ENCODE measurements around the gene VEPH1. TPM values are rescaled to one million over a fixed set of nuclear protein-coding genes. Genes with fewer than 3 reads are reported as not detected.

Gene VEPH1
- total RNA-seq, 4 donors from 2014 or later: 0.07 TPM; not detected in 3

DNA sequence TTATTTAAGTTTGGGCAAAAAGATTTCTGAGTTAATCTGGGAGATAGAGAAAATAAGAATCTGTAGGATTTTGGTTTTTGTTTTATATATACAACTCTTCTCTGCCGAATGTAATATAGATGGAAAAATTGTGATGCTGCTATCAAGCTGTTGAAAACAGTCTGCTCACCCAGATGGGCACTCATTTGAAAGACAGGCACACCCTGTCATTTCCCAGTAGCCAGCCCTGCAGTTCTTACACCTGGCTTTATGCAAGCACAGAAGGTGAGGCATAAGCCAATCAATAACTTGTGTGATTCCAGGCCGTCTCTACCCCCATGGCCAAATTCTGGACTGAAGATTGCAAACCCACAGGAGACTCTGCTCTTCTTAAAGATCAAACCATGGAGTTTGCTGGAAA, 93.7 kb downstream of the VEPH1 start:
- H3K4me3 ChIP-seq: no peak overlapping the region
- DNase-seq (no peak), ATAC-seq (no peak)
- in situ Hi-C loops (cut with MboI; ENCODE audit: low sequenced_read_pairs in 4 of 4): no loop called here
- H3K27ac ChIP-seq: no peak overlapping the region
- intact Hi-C loops (cut with DNase I; ENCODE audit: low total_unique reads): no loop called here
- H3K4me1 ChIP-seq: peaks cover 0 to 4% of the 10 kb centered on the region in 2 donors
- H3K36me3 ChIP-seq: no peaks in the 10 kb centered on the region
- H3K27me3 ChIP-seq: no peaks in the 10 kb centered on the region
- no peaks in the 10 kb centered on the region for H3K9me3 ChIP-seq
- TF ChIP-seq, protein P1, sequence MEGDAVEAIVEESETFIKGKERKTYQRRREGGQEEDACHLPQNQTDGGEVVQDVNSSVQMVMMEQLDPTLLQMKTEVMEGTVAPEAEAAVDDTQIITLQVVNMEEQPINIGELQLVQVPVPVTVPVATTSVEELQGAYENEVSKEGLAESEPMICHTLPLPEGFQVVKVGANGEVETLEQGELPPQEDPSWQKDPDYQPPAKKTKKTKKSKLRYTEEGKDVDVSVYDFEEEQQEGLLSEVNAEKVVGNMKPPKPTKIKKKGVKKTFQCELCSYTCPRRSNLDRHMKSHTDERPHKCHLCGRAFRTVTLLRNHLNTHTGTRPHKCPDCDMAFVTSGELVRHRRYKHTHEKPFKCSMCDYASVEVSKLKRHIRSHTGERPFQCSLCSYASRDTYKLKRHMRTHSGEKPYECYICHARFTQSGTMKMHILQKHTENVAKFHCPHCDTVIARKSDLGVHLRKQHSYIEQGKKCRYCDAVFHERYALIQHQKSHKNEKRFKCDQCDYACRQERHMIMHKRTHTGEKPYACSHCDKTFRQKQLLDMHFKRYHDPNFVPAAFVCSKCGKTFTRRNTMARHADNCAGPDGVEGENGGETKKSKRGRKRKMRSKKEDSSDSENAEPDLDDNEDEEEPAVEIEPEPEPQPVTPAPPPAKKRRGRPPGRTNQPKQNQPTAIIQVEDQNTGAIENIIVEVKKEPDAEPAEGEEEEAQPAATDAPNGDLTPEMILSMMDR (IDR thresholded peaks at IDR 0.05 in 4 of 5, conservative IDR thresholded peaks at IDR 0.05 in 1 of 5): no peak
- no peak for TF ChIP-seq POLR2A (IDR thresholded peaks at IDR 0.05)

DNA sequence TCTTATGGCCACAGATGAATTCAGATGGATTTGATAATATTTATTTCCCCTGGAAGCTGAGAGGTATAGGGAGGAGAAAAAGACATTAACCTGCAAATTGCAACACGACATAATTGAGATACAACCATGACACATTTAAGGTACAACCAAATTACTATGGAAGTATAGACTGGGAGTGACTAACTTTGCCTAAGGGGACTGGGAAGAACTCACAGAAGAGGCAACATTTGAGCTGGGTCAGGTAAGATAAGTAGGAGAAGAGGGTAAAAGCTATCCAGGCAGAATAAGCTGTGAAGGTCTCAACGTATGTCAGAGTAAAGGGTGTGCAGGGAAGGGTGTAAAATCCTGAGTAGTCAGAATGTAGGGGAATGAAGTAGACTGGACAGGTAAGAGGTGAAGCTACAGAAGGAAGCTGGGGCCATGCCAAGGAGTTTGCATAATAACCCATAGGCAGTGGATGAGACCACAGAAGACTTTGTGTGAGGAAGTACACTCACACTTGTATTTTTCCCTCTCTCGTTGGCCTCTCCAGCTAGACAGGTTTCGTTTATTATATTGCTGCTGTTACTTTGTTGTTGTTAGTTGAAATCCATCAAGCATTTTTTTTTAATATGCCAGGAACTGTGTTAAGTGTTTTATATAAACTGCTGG, 94.6 kb downstream of the VEPH1 start:
- Histone ChIP-seq H3K36me3 (no peaks in the 10 kb centered on the region), H3K4me1 (peaks cover 0 to 4% of the 10 kb centered on the region in 2 donors), H3K27me3 (no peaks in the 10 kb centered on the region), H3K27ac (no peak overlapping the region), H3K9me3 (no peaks in the 10 kb centered on the region), H3K4me3 (no peak overlapping the region)
- no peak for TF ChIP-seq POLR2A (IDR thresholded peaks at IDR 0.05)
- TF ChIP-seq, protein P1 (IDR thresholded peaks at IDR 0.05 in 4 of 5, conservative IDR thresholded peaks at IDR 0.05 in 1 of 5): no peak
- DNase-seq: no peak
- no peak for ATAC-seq
- in situ Hi-C loops (cut with MboI; ENCODE audit: low sequenced_read_pairs in 4 of 4): no loop called here
- intact Hi-C loops (cut with DNase I; ENCODE audit: low total_unique reads): no loop called here

DNA sequence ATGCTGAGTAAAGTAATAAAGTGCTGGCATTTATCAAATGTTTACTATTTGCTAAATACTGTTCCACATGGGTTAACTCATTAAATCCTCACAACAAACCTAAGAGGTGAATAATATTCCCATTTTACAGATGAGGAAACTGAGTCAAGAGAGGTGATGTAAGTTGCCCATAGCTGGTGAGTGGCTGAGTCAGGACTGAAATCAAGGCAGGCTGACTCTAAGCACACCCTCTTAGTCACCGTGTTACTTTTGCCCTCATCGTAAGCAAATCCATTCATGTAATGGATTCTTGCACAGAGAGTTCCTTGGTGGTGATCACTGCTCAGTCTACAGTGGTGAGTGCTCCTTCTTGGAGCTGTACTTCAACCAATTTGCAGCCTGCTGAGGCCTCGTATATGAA, 95.4 kb downstream of the VEPH1 start:
- Histone ChIP-seq H3K27ac (no peak overlapping the region), H3K4me3 (no peak overlapping the region), H3K9me3 (no peaks in the 10 kb centered on the region), H3K4me1 (peaks cover 0 to 4% of the 10 kb centered on the region in 2 donors), H3K36me3 (no peaks in the 10 kb centered on the region), H3K27me3 (no peaks in the 10 kb centered on the region)
- ATAC-seq: no peak
- TF ChIP-seq, protein P1 (IDR thresholded peaks at IDR 0.05 in 4 of 5, conservative IDR thresholded peaks at IDR 0.05 in 1 of 5): no peak
- TF ChIP-seq POLR2A (IDR thresholded peaks at IDR 0.05): no peak
- intact Hi-C loops (cut with DNase I; ENCODE audit: low total_unique reads): no loop called here
- DNase-seq: no peak
- in situ Hi-C loops (cut with MboI; ENCODE audit: low sequenced_read_pairs in 4 of 4): no loop called here

DNA sequence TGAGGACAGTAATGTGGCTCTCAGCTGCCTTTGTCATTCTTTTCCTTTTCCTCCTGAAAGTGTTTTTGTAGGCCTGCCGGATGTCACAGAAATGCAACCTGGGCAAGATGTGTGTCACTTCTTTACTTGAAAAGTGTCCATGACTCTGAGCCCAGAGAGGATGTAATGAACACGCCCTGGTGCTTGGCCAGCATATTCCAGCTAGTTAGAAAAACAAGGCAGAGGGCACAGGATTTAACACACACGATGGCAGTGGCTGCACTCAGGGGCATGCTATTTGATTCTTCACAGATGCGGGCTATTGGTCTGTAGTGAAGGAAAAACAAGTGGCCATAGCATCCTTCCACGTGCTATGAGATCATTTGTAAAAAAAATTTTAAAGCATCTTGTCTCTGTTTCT, 96.8 kb downstream of the VEPH1 start:
- Histone ChIP-seq H3K36me3 (no peaks in the 10 kb centered on the region), H3K9me3 (no peaks in the 10 kb centered on the region), H3K4me1 (peaks cover 0 to 4% of the 10 kb centered on the region in 2 donors), H3K27me3 (no peaks in the 10 kb centered on the region), H3K27ac (no peak overlapping the region), H3K4me3 (no peak overlapping the region)
- ATAC-seq (no peak), DNase-seq (no peak)
- TF ChIP-seq, protein P1 (IDR thresholded peaks at IDR 0.05 in 4 of 5, conservative IDR thresholded peaks at IDR 0.05 in 1 of 5): no peak
- TF ChIP-seq POLR2A (IDR thresholded peaks at IDR 0.05): no peak
- in situ Hi-C loops (cut with MboI; ENCODE audit: low sequenced_read_pairs in 4 of 4) (no loop called here), intact Hi-C loops (cut with DNase I; ENCODE audit: low total_unique reads) (no loop called here)

DNA sequence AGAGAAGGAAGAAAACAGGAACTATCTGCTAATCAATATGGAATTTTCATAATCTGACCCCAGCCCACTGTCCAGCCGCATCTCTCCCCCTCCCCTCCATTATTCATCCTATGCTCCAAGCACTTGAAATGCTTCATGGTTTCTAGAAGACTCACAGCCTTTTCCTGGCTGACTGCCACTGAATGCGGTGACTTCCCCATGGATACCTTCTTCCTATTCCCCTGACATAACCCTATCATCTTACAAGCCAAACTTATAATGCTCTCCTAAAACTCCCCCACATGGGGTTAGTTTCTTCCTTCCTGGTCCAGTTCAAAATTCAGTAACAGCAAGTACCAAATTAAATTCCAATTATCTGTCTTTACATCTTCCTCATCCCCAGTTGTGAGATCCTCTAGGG, 97.8 kb downstream of the VEPH1 start:
- H3K27ac ChIP-seq: no peak overlapping the region
- no peak for TF ChIP-seq POLR2A (IDR thresholded peaks at IDR 0.05)
- TF ChIP-seq, protein P1 (IDR thresholded peaks at IDR 0.05 in 4 of 5, conservative IDR thresholded peaks at IDR 0.05 in 1 of 5): no peak
- in situ Hi-C loops (cut with MboI; ENCODE audit: low sequenced_read_pairs in 4 of 4) (no loop called here), intact Hi-C loops (cut with DNase I; ENCODE audit: low total_unique reads) (no loop called here)
- H3K9me3 ChIP-seq: no peaks in the 10 kb centered on the region
- no peak overlapping the region for H3K4me3 ChIP-seq
- H3K27me3 ChIP-seq: no peaks in the 10 kb centered on the region
- no peaks in the 10 kb centered on the region for H3K36me3 ChIP-seq
- DNase-seq (no peak), ATAC-seq (no peak)
- H3K4me1 ChIP-seq: peaks cover 0 to 4% of the 10 kb centered on the region in 2 donors

Data from gastrocnemius medialis (tissue), 4 donors.